HepG2 (cell line): ENCODE measurements around the gene NT5C1A. TPM values are rescaled to one million over a fixed set of nuclear protein-coding genes. Genes with fewer than 3 reads are reported as not detected.

Source experiments
- ATAC-seq: fragments of 200-7000 bp; cut with Tn5 transposase; 3 replicates; pipeline ENCODE4 v1.9.1; 2020; ENCODE audit warnings: mild to moderate bottlenecking, moderate library complexity
- BruUV-seq: library from RNA; stranded (reverse); fragments of 400-500 nt; replicated peaks from 2 replicates; lab custom pipeline; 2021; lab: Mats Ljungman, UMichigan
- CTCF ChIA-PET: fragments of 300-600 bp; formaldehyde crosslinking; extraction: SDS; loops from one replicate; lab custom pipeline; 2021; ENCODE audit warnings: low total read pairs, inconsistent platforms, low intra/inter-chr PET ratio; lab: Yijun Ruan, JAX
- POLR2A ChIA-PET: fragments of 350-600 bp; sonication (Branson Sonifier 250); formaldehyde crosslinking; loops from one replicate; lab custom pipeline; 2020; ENCODE audit warnings: antibody characterized with exemption, inconsistent platforms; lab: Yijun Ruan, JAX
- DNase-seq: peaks from one replicate; pipeline ENCODE4 v3.0.0-alpha.2; 2015; ENCODE audit warnings: low spot score
- FAIRE-seq: peaks from 3 replicates; lab custom pipeline; 2011; peaks lifted over from hg19 to GRCh38; lab: Jason Lieb, UNC
- H2AFZ ChIP-seq: one replicate; pipeline ENCODE4 v1.6.1; 2011; ENCODE audit warnings: low read length, inconsistent platforms
- H3K27ac ChIP-seq: fragments of 300-600 bp; 3 replicates; pipeline ENCODE4 v1.8.0; 2011; ENCODE audit warnings: mixed run types, mild to moderate bottlenecking, mixed read lengths, low read length, inconsistent platforms; ENCODE audit not compliant: insufficient read depth; ENCODE audit errors: extremely low read length
- H3K27me3 ChIP-seq, 2 experiments: fragments of 200-600 bp in 1 of 2; 2 replicates in 1 of 2; 3 replicates in 1 of 2; pipeline versions ENCODE4 v1.6.0 to v1.8.0; 2011; ENCODE audit warnings: low read length in 2 of 2, mild to moderate bottlenecking in 2 of 2, moderate library complexity in 2 of 2, inconsistent platforms in 1 of 2; ENCODE audit not compliant: insufficient read depth in 2 of 2, control insufficient read depth in 1 of 2
- H3K36me3 ChIP-seq, 2 experiments: fragments of 200-600 bp in 1 of 2; replicated peaks in 1 of 2; 2 replicates in 1 of 2; 3 replicates in 1 of 2; pipeline versions ENCODE4 v1.5.1 to v1.8.0; 2011; ENCODE audit warnings: low read length in 2 of 2, inconsistent platforms in 1 of 2; ENCODE audit not compliant: insufficient read depth in 2 of 2, control insufficient read depth in 1 of 2
- H3K4me1 ChIP-seq: 2 replicates; pipeline ENCODE4 v1.5.1; 2012; ENCODE audit warnings: low read length, inconsistent platforms; ENCODE audit not compliant: insufficient read depth
- H3K4me2 ChIP-seq: 2 replicates; pipeline ENCODE4 v1.6.0; 2011; ENCODE audit warnings: low read depth, low read length, inconsistent platforms
- H3K4me3 ChIP-seq, 3 experiments: fragments of 200-600 bp in 1 of 3; sonication (generic), shearing (Covaris generic) in 1 of 3; replicated peaks in 1 of 3; 2 replicates each; pipeline ENCODE4 v1.5.1; 2011 to 2016; ENCODE audit warnings: low read length in 3 of 3, inconsistent platforms in 2 of 3, low read depth in 2 of 3, mild to moderate bottlenecking in 2 of 3, control low read depth in 1 of 3, mixed read lengths in 1 of 3; ENCODE audit not compliant: insufficient read depth in 1 of 3
- H3K79me2 ChIP-seq: one replicate; pipeline ENCODE4 v1.6.1; 2011; ENCODE audit warnings: low read length, inconsistent platforms; ENCODE audit not compliant: insufficient read depth
- H3K9ac ChIP-seq: 2 replicates; pipeline ENCODE4 v1.6.0; 2011; ENCODE audit warnings: mild to moderate bottlenecking, low read depth, low read length, inconsistent platforms; ENCODE audit not compliant: insufficient read depth
- H3K9me3 ChIP-seq: 2 replicates; pipeline ENCODE4 v1.5.1; 2012; ENCODE audit warnings: mild to moderate bottlenecking, low read length
- H4K20me1 ChIP-seq: 2 replicates; pipeline ENCODE4 v1.6.0; 2011; ENCODE audit warnings: inconsistent platforms, mild to moderate bottlenecking, low read length, moderate library complexity; ENCODE audit not compliant: insufficient read depth
- CEBPB ChIP-seq: IDR thresholded peaks from 2 replicates; pipeline ENCODE4 v1.6.1; 2011; ENCODE audit warnings: low read depth, low read length, improper control_type of control experiment, borderline replicate concordance
- FIP1L1 ChIP-seq: fragments of 200-400 bp; formaldehyde crosslinking; IDR thresholded peaks from 2 replicates; pipeline ENCODE4 v1.6.1; 2018; ENCODE audit warnings: low read depth, mild to moderate bottlenecking, low read length, moderate library complexity, borderline replicate concordance; ENCODE audit not compliant: insufficient read depth
- FOXO4 ChIP-seq: sonication (generic); formaldehyde crosslinking; conservative IDR thresholded peaks from 2 replicates; pipeline ENCODE4 v1.8.1; 2023; ENCODE audit warnings: missing genetic modification reagents
- HBP1 ChIP-seq: IDR thresholded peaks from 2 replicates; pipeline ENCODE4 v1.6.1; 2016; ENCODE audit warnings: low read depth, control low read depth
- HMG20B ChIP-seq: conservative IDR thresholded peaks from 2 replicates; pipeline ENCODE4 v1.6.1; 2016; ENCODE audit warnings: missing genetic modification reagents, missing compliant biosample characterization
- IRF1 ChIP-seq: sonication (generic); formaldehyde crosslinking; IDR thresholded peaks from 2 replicates; pipeline ENCODE4 v1.4.0; 2020; ENCODE audit warnings: low read depth, mild to moderate bottlenecking, missing genetic modification reagents
- KAT8 ChIP-seq: IDR thresholded peaks from 2 replicates; pipeline ENCODE4 v1.6.1; 2016; ENCODE audit warnings: missing genetic modification reagents, missing compliant biosample characterization
- KLF12 ChIP-seq: sonication (generic); formaldehyde crosslinking; IDR thresholded peaks from 2 replicates; pipeline ENCODE4 v1.4.0; 2020; ENCODE audit warnings: missing genetic modification reagents, borderline replicate concordance
- MTF2 ChIP-seq: sonication (generic); formaldehyde crosslinking; IDR thresholded peaks from 2 replicates; pipeline ENCODE4 v1.5.0; 2020; ENCODE audit warnings: missing genetic modification reagents, borderline replicate concordance
- NPAS2 ChIP-seq: sonication (generic); formaldehyde crosslinking; IDR thresholded peaks from 2 replicates; pipeline ENCODE4 v1.8.0; 2022; ENCODE audit warnings: mild to moderate bottlenecking, missing genetic modification reagents, borderline replicate concordance
- STAG1 ChIP-seq: sonication (generic); formaldehyde crosslinking; IDR thresholded peaks from 2 replicates; pipeline ENCODE4 v1.4.0; 2020; ENCODE audit warnings: missing genetic modification reagents
- YY1 ChIP-seq: IDR thresholded peaks from 2 replicates; pipeline ENCODE4 v1.6.1; 2011; ENCODE audit warnings: low read length, low read depth, moderate library complexity, mild to moderate bottlenecking; ENCODE audit not compliant: insufficient read depth, insufficient replicate concordance
- ZBTB46 ChIP-seq: sonication (generic); formaldehyde crosslinking; IDR thresholded peaks from 2 replicates; pipeline ENCODE4 v1.4.0; 2020; ENCODE audit warnings: mild to moderate bottlenecking, missing genetic modification reagents, borderline replicate concordance
- ZFYVE20 ChIP-seq: sonication (generic); formaldehyde crosslinking; IDR thresholded peaks from 2 replicates; pipeline ENCODE4 v1.8.0; 2023; ENCODE audit warnings: low read depth, mild to moderate bottlenecking, moderate library complexity, missing genetic modification reagents, borderline replicate concordance
- ZNF350 ChIP-seq: sonication (generic); formaldehyde crosslinking; IDR thresholded peaks from 2 replicates; pipeline ENCODE4 v1.4.0; 2020; ENCODE audit warnings: mild to moderate bottlenecking, low read depth, missing genetic modification reagents, borderline replicate concordance
- WGBS: methylation state at CpG from one replicate; pipeline ENCODE4 v1.1.6; 2017; ENCODE audit warnings: low lambda C conversion rate; 5-methylcytosine and 5-hydroxymethylcytosine counted together
- in situ Hi-C: cut with HindIII; loops from 2 replicates; pipeline ENCODE4 v1.10.0; 2017; ENCODE audit warnings: low pct_unique_long_range_greater_than_20kb; ENCODE audit not compliant: extremely low pct_ligation_motif_present
- intact Hi-C: fragments of 100-400 bp; cut with micrococcal nuclease; formaldehyde crosslinking; loops from one replicate; pipeline ENCODE4 v1.10.0; 2022; ENCODE audit not compliant: unreplicated experiment
- polyA plus RNA-seq, 8 experiments: library from polyadenylated mRNA; depleted of rRNA in 3 of 8; stranded (reverse) in 7 of 8; unstranded in 1 of 8; fragments of >200 nt; fragmentation: Illumina TruSeq in 4 of 8; extraction: Trizol in 4 of 8; gene quantifications; 2 replicates each; pipeline versions ENCODE4 v1.2.1 to v1.2.3, GENCODE V29; 2011 to 2016; ENCODE audit warnings: low read depth in 4 of 8, missing spikeins in 1 of 8, mixed read lengths in 1 of 8; ENCODE audit not compliant: insufficient read depth in 1 of 8
- total RNA-seq, 5 experiments: library from RNA; depleted of rRNA; stranded (reverse); fragments of >200 nt; fragmentation: Illumina TruSeq; extraction: Trizol; gene quantifications; 2 replicates each; pipeline ENCODE4 v1.2.3, GENCODE V29; 2016; ENCODE audit warnings: low read depth in 1 of 5

Gene NT5C1A
- total and polyA plus RNA-seq, 2 of the 13 experiments (the other 11 are each of a cell fraction or from before 2014, with no cell fraction given): not detected

- ChIA-PET CTCF (interaction anchor here (0.6 to 2.8 kb wide), 5 partner anchors 17 to 114 kb away, joined by 3 to 17 read pairs (median 8); partner anchors contain the start of gene NT5C1A), POLR2A (no interaction called here)
- Histone ChIP-seq H3K79me2 (no peaks in the 10 kb centered on the region), H3K4me2 (peak overlapping the region; percentile 27; the same call in 1 of the 2 replicates), H3K9me3 (no peaks in the 10 kb centered on the region), H3K27ac (no peak overlapping the region), H4K20me1 (no peaks in the 10 kb centered on the region), H3K4me1 (no peaks in the 10 kb centered on the region), H3K27me3 (peaks cover 0 to 7% of the 10 kb centered on the region in 2 experiments; a peak in 1 of 5 replicates), H3K4me3 (no peak overlapping the region), H3K36me3 (no peaks in the 10 kb centered on the region), H2AFZ (no peak overlapping the region), H3K9ac (no peak overlapping the region)
- FAIRE-seq (peak; percentile 72), DNase-seq (peak; percentile 51), ATAC-seq (peak; percentile 29; the same call in 1 of the 3 replicates)
- in situ Hi-C loops (loop anchor here (10.0 kb wide), 1 partner anchor 116 kb away; no protein-coding TSS in a partner anchor), intact Hi-C loops (loop anchor here (5.0 kb wide), 1 partner anchor 48 kb away; the partner anchor contains the start of gene NT5C1A)
- BruUV-seq: no TSS peak
- 19% methylated on average over 7 of the region's 7 CpGs for WGBS
- no peak for TF ChIP-seq ZNF350
- TF ChIP-seq ZFYVE20 (CRISPR knock-in tag): no peak
- TF ChIP-seq NPAS2 (CRISPR knock-in tag): no peak
- no peak for TF ChIP-seq HBP1 (CRISPR knock-in tag)
- no peak for TF ChIP-seq KLF12 (CRISPR knock-in tag)
- TF ChIP-seq YY1: no peak
- TF ChIP-seq ZBTB46 (CRISPR knock-in tag): no peak
- no peak for TF ChIP-seq MTF2 (CRISPR knock-in tag)
- no peak for TF ChIP-seq HMG20B (CRISPR knock-in tag)
- TF ChIP-seq FOXO4 (CRISPR knock-in tag): no peak
- TF ChIP-seq IRF1 (CRISPR knock-in tag): no peak
- no peak for TF ChIP-seq FIP1L1
- TF ChIP-seq STAG1 (CRISPR knock-in tag): peak; percentile 71
- TF ChIP-seq KAT8: no peak
- peak; percentile 49 for TF ChIP-seq CEBPB
These were observed 48.4 kb upstream of the NT5C1A start for GRCh38 chr1:39720094-39720999.
